H1 (cell line): ENCODE measurements around the gene SRR.

Experiments
- ATF3 ChIP-seq: IDR thresholded peaks from 2 replicates; pipeline ENCODE4 v1.6.1; 2011; ENCODE audit warnings: low read depth, mild to moderate bottlenecking, low read length; ENCODE audit not compliant: insufficient read depth
- CTCF ChIP-seq, 3 experiments: IDR thresholded peaks; 1 replicate in 2 of 3; 2 replicates in 1 of 3; pipeline versions ENCODE4 v1.5.1 to v1.6.1; 2011; ENCODE audit warnings: low read length in 3 of 3, mild to moderate bottlenecking in 3 of 3, inconsistent platforms in 2 of 3, low read depth in 1 of 3, moderate library complexity in 1 of 3; ENCODE audit not compliant: insufficient read depth in 1 of 3; ENCODE audit errors: control extremely low read depth in 1 of 3

GRCh38 chr17:2259769-2260536, 43.8 kb upstream of the SRR start:
- TF ChIP-seq CTCF (IDR thresholded peaks at IDR 0.05; ENCODE audit: control extremely low read depth in 1 of 3, insufficient read depth in 1 of 3, low read depth in 1 of 3, low read length in 3 of 3) (no peak), ATF3 (no peak)
